GM12865 (cell line): ENCODE measurements around the gene SKIC2.
"Not testable (repeated sequence)": the region's sequence is repeated elsewhere in the genome, so short reads cannot be mapped to it uniquely, and the experiment has no call there.

Source experiments
- DNase-seq: peaks from one replicate; pipeline ENCODE4 v3.0.0; 2010; ENCODE audit warnings: low read depth
- H3K4me3 ChIP-seq: 2 replicates; pipeline ENCODE4 v1.5.1; 2011; ENCODE audit warnings: mild to moderate bottlenecking, low read depth, low read length, control low read depth

Gene SKIC2

GRCh38 chr6:32005991-32006529, 47.1 kb downstream of the SKIC2 start:
- DNase-seq, H3K4me3 ChIP-seq: not testable (repeated sequence)

GRCh38 chr6:32007086-32007485, 48.1 kb downstream of the SKIC2 start:
- DNase-seq, H3K4me3 ChIP-seq: not testable (repeated sequence)

- not testable (repeated sequence) for H3K4me3 ChIP-seq, DNase-seq
Observed at GRCh38 chr6:32008037-32008436, 49.1 kb downstream of the SKIC2 start.

- DNase-seq, H3K4me3 ChIP-seq: not testable (repeated sequence)
Observed at GRCh38 chr6:32008616-32009015, 49.6 kb downstream of the SKIC2 start.

- not testable (repeated sequence) for H3K4me3 ChIP-seq, DNase-seq
Observed at GRCh38 chr6:32009537-32009936, 50.6 kb downstream of the SKIC2 start.

- not testable (repeated sequence) for DNase-seq, H3K4me3 ChIP-seq
Observed at GRCh38 chr6:32010856-32011530, 52.0 kb downstream of the SKIC2 start.

- not testable (repeated sequence) for DNase-seq
Observed at GRCh38 chr6:32012941-32013617, 54.1 kb downstream of the SKIC2 start.

GRCh38 chr6:32013738-32014137, 54.8 kb downstream of the SKIC2 start:
- DNase-seq, H3K4me3 ChIP-seq: not testable (repeated sequence)

More at GRCh38 chr6:32012941-32013617, 54.1 kb downstream of the SKIC2 start:
- H3K4me3 ChIP-seq = not testable (repeated sequence)

- not testable (repeated sequence) for H3K4me3 ChIP-seq, DNase-seq
Observed at GRCh38 chr6:32014547-32014946, 55.6 kb downstream of the SKIC2 start, which contains the start of gene C4B. Gene C4B, plus strand, starts transcription at chr6:32014795. Its CDS starts 51 bp downstream, at chr6:32014846.
